Left ventricle myocardium inferior (tissue), 1 donor: ENCODE data around the gene TMX3. TPM values are rescaled to one million over a fixed set of nuclear protein-coding genes. Genes with fewer than 3 reads are reported as not detected.

Source experiments
- DNase-seq: peaks from one replicate; pipeline ENCODE4 v3.0.0-alpha.2; 2020
- H3K27ac ChIP-seq: fragments of 200-600 bp; replicated peaks from 2 replicates; pipeline ENCODE4 v1.8.0; 2021
- H3K27me3 ChIP-seq: fragments of 200-600 bp; 2 replicates; pipeline ENCODE4 v1.8.0; 2021; ENCODE audit warnings: low read depth
- H3K36me3 ChIP-seq: fragments of 200-600 bp; 2 replicates; pipeline ENCODE4 v1.8.0; 2021
- H3K4me1 ChIP-seq: fragments of 200-600 bp; 2 replicates; pipeline ENCODE4 v1.8.0; 2021
- H3K4me3 ChIP-seq: fragments of 200-600 bp; 2 replicates; pipeline ENCODE4 v1.8.0; 2021; ENCODE audit warnings: mild to moderate bottlenecking, moderate library complexity
- H3K9me3 ChIP-seq: fragments of 200-600 bp; replicated peaks from 2 replicates; pipeline ENCODE4 v1.8.0; 2021
- CTCF ChIP-seq: fragments of 200-600 bp; IDR thresholded peaks from 2 replicates; pipeline ENCODE4 v1.8.0; 2021; ENCODE audit warnings: antibody characterized with exemption, mild to moderate bottlenecking, borderline replicate concordance
- intact Hi-C: fragments of 100-400 bp; cut with micrococcal nuclease; formaldehyde crosslinking; loops from one replicate; pipeline ENCODE4 v1.11.0; 2022
- total RNA-seq: library from RNA; stranded (reverse); fragmentation: NEBNext Ultra II Directional; extraction: Animal tissue kit (Norgen Biotek cat#: 25700); gene quantifications from one replicate; pipeline ENCODE4 v1.2.1, GENCODE V29; 2021
- donor health status: DM: no; HTN: yes; CAD: no; lungs with severe emphysema.

Gene TMX3
- total RNA-seq, 1 donor from 2014 or later = 26.3 TPM

DNA sequence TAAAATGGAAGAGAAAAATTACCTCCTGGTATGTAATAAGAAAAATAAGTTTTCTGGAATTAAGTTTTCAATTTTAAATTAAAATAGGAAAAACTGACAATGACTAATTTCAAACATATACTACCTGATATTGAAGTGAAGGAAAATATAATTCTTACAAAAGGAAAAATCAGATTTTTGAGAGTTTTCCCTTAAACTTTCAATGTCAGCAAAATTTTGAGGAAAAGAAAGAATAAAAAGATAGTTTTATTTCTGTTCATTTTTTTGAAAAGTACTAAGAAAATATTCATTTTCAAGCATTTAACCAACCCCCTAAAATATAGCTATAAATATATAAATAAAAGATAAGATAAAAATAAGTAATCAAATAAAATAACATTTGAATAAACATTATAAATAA is 87.1 kb downstream of the TMX3 start:
- no peaks in the 10 kb centered on the region for H3K27me3 ChIP-seq
- no peaks in the 10 kb centered on the region for H3K9me3 ChIP-seq
- H3K4me1 ChIP-seq = no peaks in the 10 kb centered on the region
- H3K36me3 ChIP-seq = no peaks in the 10 kb centered on the region
- intact Hi-C loops = no loop called here
- DNase-seq = no peak
- no peak for TF ChIP-seq CTCF
- no peak overlapping the region for H3K4me3 ChIP-seq
- H3K27ac ChIP-seq = no peak overlapping the region

Other genes starting within 250 kb of the TMX3 start
- gene CCDC102B, start 83.0 kb upstream of the TMX3 start, total RNA-seq = 6.1 TPM